Breast epithelium (tissue), 4 donors: ENCODE data around the gene STIM2. TPM values are rescaled to one million over a fixed set of nuclear protein-coding genes. Genes with fewer than 3 reads are reported as not detected.

Experiments
- DNase-seq, 2 donors: peaks; one replicate each; pipeline ENCODE4 v3.0.0-alpha.2; 2019; ENCODE audit warnings: low spot score in 2 of 2
- H3K27ac ChIP-seq, 2 donors: fragments of 200-600 bp; sonication (generic) in 1 of 2; one replicate each; pipeline ENCODE4 v1.5.1; 2016 to 2019; ENCODE audit warnings: mild to moderate bottlenecking in 1 of 2
- H3K27me3 ChIP-seq, 2 donors: fragments of 200-600 bp; sonication (generic) in 1 of 2; one replicate each; pipeline versions ENCODE4 v1.5.1 to v1.6.0; 2017 to 2019; ENCODE audit warnings: control low read depth in 1 of 2, mild to moderate bottlenecking in 1 of 2
- H3K36me3 ChIP-seq: fragments of 200-600 bp; one replicate; pipeline ENCODE4 v1.5.1; 2019
- H3K4me1 ChIP-seq, 2 donors: fragments of 200-600 bp; sonication (generic); one replicate each; pipeline ENCODE4 v1.5.1; 2016 to 2019; ENCODE audit warnings: control low read depth in 1 of 2
- H3K4me3 ChIP-seq, 3 donors: fragments of 200-600 bp; sonication (generic); 1 replicate in 2 of 3; 2 replicates in 1 of 3; pipeline ENCODE4 v1.5.1; 2016 to 2019; ENCODE audit warnings: mild to moderate bottlenecking in 3 of 3, moderate library complexity in 2 of 3
- H3K9me3 ChIP-seq, 2 donors: fragments of 200-600 bp; sonication (generic) in 1 of 2; one replicate each; pipeline ENCODE4 v1.5.1; 2016 to 2019; ENCODE audit warnings: control low read depth in 1 of 2
- POLR2A ChIP-seq: fragments of 450-650 bp; IDR thresholded peaks from one replicate; pipeline ENCODE4 v1.6.1; 2016; ENCODE audit warnings: antibody characterized with exemption, mild to moderate bottlenecking, moderate library complexity
- POLR2AphosphoS5 ChIP-seq, 3 donors: sonication (generic); formaldehyde crosslinking; IDR thresholded peaks; one replicate each; pipeline ENCODE4 v1.6.1; 2017; ENCODE audit warnings: antibody characterized with exemption in 3 of 3
- intact Hi-C: fragments of 100-400 bp; cut with DNase I; formaldehyde crosslinking; loops from one replicate; pipeline ENCODE4 v1.15.1; 2023; ENCODE audit warnings: low total_unique reads
- total RNA-seq, 3 donors: library from RNA; depleted of rRNA; stranded (reverse); fragments of >200 nt; gene quantifications; one replicate each; pipeline ENCODE4 v1.1.0, GENCODE V29; 2016
- TF ChIP-seq, protein P1 (sequence below), 3 donors: fragments of 450-650 bp; IDR thresholded peaks; one replicate each; pipeline ENCODE4 v1.5.1; 2016 to 2017; ENCODE audit warnings: antibody characterized with exemption in 3 of 3, mild to moderate bottlenecking in 3 of 3, moderate library complexity in 3 of 3

STIM2 gene
- total RNA-seq, 3 donors from 2014 or later = 12.0 to 24.7 (median 23.3) TPM

DNA sequence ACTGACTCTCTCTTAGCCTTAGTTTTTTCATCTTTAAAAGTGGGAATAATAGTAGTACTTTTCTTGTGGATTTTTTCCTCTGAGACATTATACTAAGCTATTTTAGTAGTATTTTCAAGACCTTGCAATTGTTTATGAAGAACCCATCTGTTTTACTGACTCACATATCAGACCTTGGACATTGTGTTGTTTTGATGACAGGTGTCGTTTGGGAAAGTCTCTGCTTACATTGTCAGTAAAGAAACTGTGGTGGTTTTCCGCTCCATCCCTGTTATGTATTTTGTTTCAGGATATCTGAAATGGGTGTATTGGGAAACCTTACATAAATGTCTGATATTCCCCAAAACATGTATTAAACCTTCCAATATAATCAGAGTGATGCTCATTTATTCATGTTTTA is 92.2 kb downstream of the STIM2 start:
- peaks cover 0 to 4% of the 10 kb centered on the region in 2 donors for H3K9me3 ChIP-seq
- no peaks in the 10 kb centered on the region for H3K36me3 ChIP-seq
- no peak overlapping the region for H3K4me3 ChIP-seq
- H3K4me1 ChIP-seq = no peaks in the 10 kb centered on the region
- intact Hi-C loops = no loop called here
- no peak overlapping the region for H3K27ac ChIP-seq
- DNase-seq = no peak
- no peaks in the 10 kb centered on the region for H3K27me3 ChIP-seq
- TF ChIP-seq POLR2AphosphoS5 (IDR thresholded peaks at IDR 0.05) = no peak
- TF ChIP-seq, protein P1, sequence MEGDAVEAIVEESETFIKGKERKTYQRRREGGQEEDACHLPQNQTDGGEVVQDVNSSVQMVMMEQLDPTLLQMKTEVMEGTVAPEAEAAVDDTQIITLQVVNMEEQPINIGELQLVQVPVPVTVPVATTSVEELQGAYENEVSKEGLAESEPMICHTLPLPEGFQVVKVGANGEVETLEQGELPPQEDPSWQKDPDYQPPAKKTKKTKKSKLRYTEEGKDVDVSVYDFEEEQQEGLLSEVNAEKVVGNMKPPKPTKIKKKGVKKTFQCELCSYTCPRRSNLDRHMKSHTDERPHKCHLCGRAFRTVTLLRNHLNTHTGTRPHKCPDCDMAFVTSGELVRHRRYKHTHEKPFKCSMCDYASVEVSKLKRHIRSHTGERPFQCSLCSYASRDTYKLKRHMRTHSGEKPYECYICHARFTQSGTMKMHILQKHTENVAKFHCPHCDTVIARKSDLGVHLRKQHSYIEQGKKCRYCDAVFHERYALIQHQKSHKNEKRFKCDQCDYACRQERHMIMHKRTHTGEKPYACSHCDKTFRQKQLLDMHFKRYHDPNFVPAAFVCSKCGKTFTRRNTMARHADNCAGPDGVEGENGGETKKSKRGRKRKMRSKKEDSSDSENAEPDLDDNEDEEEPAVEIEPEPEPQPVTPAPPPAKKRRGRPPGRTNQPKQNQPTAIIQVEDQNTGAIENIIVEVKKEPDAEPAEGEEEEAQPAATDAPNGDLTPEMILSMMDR (IDR thresholded peaks at IDR 0.05) = no peak
- TF ChIP-seq POLR2A = no peak

DNA sequence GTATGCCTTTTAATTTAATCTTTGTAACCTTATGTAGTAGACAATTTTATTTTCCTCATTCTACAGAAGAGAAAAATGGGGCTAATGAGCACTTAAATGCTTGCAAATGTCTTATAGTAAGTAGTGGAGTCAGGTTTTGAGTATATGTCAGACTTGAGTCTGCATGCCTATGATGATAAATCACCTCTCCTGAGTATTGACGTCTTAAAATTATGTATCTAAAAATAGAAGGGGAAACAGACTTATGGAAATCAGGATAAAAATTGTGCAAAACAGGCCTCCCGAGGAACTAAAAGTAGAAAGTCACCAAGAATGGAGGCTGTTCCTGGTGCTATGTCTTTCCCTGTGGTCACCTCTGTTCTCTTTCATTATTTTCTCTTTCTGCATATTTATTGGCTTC is 92.7 kb downstream of the STIM2 start:
- intact Hi-C loops = no loop called here
- Histone ChIP-seq H3K27ac (no peak overlapping the region), H3K27me3 (no peaks in the 10 kb centered on the region), H3K4me1 (no peaks in the 10 kb centered on the region), H3K4me3 (no peak overlapping the region), H3K9me3 (peaks cover 0 to 4% of the 10 kb centered on the region in 2 donors), H3K36me3 (no peaks in the 10 kb centered on the region)
- no peak for DNase-seq
- TF ChIP-seq, protein P1 (IDR thresholded peaks at IDR 0.05) = no peak
- TF ChIP-seq POLR2AphosphoS5 (IDR thresholded peaks at IDR 0.05) = no peak
- no peak for TF ChIP-seq POLR2A

DNA sequence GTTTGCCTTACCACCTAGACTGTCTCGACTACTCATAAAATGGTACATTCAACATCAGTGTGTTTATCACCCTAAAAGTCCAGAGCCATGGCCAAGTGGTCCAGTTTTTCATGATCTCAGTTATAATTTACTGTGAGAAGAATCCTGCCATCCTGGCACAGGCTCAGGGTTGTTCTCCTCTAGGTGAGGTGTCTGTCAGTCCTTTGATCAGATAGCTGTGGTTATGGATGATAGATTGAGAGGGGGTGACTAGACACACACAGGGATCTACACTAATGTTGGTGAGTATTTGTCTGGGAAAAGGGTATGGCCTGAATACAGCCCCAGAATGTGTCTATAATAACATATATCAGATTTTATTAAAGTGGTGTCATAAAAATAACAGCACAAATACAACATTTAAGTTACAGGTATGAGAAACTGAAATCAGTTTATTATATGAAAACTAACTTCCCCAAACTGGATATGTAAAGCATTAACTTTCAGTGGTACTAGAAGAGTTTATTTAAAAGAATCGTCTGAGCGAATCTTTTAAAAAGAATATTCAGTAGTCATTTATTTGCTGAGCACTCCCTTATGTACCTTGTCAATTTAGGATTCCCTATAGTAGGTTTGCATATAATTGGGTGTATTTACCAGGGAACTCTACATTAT is 93.3 kb downstream of the STIM2 start:
- no peaks in the 10 kb centered on the region for H3K36me3 ChIP-seq
- no peak for DNase-seq
- TF ChIP-seq, protein P1 (IDR thresholded peaks at IDR 0.05) = no peak
- no peak for TF ChIP-seq POLR2A
- TF ChIP-seq POLR2AphosphoS5 (IDR thresholded peaks at IDR 0.05) = no peak
- intact Hi-C loops = no loop called here
- no peak overlapping the region for H3K4me3 ChIP-seq
- peaks cover 0 to 4% of the 10 kb centered on the region in 2 donors for H3K9me3 ChIP-seq
- H3K4me1 ChIP-seq = no peaks in the 10 kb centered on the region
- no peaks in the 10 kb centered on the region for H3K27me3 ChIP-seq
- no peak overlapping the region for H3K27ac ChIP-seq

DNA sequence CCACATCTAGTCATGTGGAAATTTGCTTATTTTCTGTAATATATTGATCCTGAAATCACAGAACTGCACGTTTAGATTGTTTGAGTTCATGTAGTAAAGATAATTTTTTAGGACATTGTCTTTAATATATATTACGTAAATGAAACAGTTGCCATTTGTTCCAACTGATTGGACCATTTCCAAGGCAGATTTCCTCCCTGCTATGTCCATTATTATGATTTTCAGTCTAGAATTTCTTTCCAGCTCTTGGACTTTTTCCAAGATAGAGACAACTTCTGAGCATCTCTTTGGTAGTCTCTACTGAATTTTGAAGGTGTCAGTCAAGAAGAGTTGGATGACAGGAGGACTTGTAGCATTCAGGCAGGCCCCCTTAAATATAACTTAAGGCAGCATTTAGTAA is 94.6 kb downstream of the STIM2 start:
- Histone ChIP-seq H3K36me3 (no peaks in the 10 kb centered on the region), H3K27ac (no peak overlapping the region), H3K4me1 (no peaks in the 10 kb centered on the region), H3K9me3 (peaks cover 0 to 4% of the 10 kb centered on the region in 2 donors), H3K4me3 (no peak overlapping the region), H3K27me3 (no peaks in the 10 kb centered on the region)
- intact Hi-C loops = no loop called here
- no peak for TF ChIP-seq POLR2A
- TF ChIP-seq, protein P1 (IDR thresholded peaks at IDR 0.05) = no peak
- no peak for TF ChIP-seq POLR2AphosphoS5 (IDR thresholded peaks at IDR 0.05)
- no peak for DNase-seq

DNA sequence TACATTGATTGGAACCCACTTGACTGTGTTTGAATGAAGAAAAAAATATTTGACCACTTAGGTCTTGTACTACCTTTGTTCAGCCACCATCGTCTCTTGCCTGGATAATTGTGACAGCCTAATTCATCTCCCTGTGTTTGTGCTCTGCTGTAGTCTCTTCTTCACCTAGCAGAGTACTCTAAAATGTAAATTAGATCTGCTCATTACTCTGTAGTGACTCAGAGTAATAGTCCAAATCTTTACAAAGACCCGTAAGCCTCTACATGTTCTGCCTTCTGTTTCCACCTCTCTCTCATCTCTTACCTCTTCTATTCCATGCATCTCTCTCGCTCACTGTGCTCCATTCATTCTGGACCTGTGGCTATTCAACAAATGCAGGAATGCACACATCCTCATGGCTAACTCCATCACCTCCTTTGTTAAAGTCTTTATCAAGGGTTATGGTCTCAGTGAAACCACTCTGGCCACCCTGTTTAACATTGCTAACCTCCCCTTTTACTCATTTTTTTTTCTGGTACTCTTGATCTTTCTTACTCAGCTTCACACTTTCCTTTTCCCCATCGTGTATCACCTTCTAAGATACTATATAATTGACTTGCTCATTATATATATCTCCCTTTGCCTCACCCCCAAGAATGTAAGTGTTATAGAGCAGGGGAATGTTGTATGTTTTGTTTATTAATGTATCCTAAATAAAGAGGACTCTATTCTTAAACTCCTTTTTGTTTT is 98.4 kb downstream of the STIM2 start:
- DNase-seq = no peak
- H3K4me1 ChIP-seq = no peaks in the 10 kb centered on the region
- H3K9me3 ChIP-seq = no peaks in the 10 kb centered on the region
- TF ChIP-seq POLR2AphosphoS5 (IDR thresholded peaks at IDR 0.05) = no peak
- TF ChIP-seq, protein P1 (IDR thresholded peaks at IDR 0.05) = no peak
- TF ChIP-seq POLR2A = no peak
- H3K36me3 ChIP-seq = no peaks in the 10 kb centered on the region
- H3K27me3 ChIP-seq = no peaks in the 10 kb centered on the region
- no peak overlapping the region for H3K4me3 ChIP-seq
- no peak overlapping the region for H3K27ac ChIP-seq
- intact Hi-C loops = no loop called here
